HepG2 (cell line): ENCODE results near the gene NT5DC2. TPM values are rescaled to one million over a fixed set of nuclear protein-coding genes. Genes with fewer than 3 reads are reported as not detected.

ENCODE experiments used
- CCAR2 ChIP-seq: fragments of 200-400 bp; formaldehyde crosslinking; optimal IDR thresholded peaks from 2 replicates; pipeline ENCODE3; 2018; ENCODE audit warnings: low read depth, mild to moderate bottlenecking, low read length, moderate library complexity
- HOXA9 ChIP-seq: sonication (generic); formaldehyde crosslinking; IDR thresholded peaks from 2 replicates; pipeline ENCODE4 v1.8.1; 2022; ENCODE audit warnings: missing genetic modification reagents, mild to moderate bottlenecking, moderate library complexity, borderline replicate concordance
- IKZF1 ChIP-seq: fragments of 450-650 bp; IDR thresholded peaks from 2 replicates; pipeline ENCODE4 v1.7.1; 2016
- KMT2B ChIP-seq: IDR thresholded peaks from 2 replicates; pipeline ENCODE4 v1.6.1; 2016; ENCODE audit warnings: missing genetic modification reagents, missing compliant biosample characterization
- LCORL ChIP-seq, 2 experiments: fragments of 450-650 bp in 1 of 2; sonication (generic) in 1 of 2; formaldehyde crosslinking in 1 of 2; IDR thresholded peaks; 2 replicates each; pipeline versions ENCODE4 v1.5.0 to v1.6.1; 2017 to 2020; ENCODE audit warnings: antibody characterized with exemption in 1 of 2, missing genetic modification reagents in 1 of 2
- NFE2L2 ChIP-seq: fragments of 150-350 bp; IDR thresholded peaks from 2 replicates; pipeline ENCODE4 v1.6.1; 2014; ENCODE audit warnings: low read length
- SMARCE1 ChIP-seq: fragments of 450-650 bp; IDR thresholded peaks from 2 replicates; pipeline ENCODE4 v1.6.1; 2017; ENCODE audit warnings: borderline replicate concordance
- SP1 ChIP-seq, 2 experiments: fragments of 450-650 bp in 1 of 2; sonication (generic) in 1 of 2; formaldehyde crosslinking in 1 of 2; IDR thresholded peaks; 2 replicates each; pipeline versions ENCODE4 v1.4.0 to v1.6.1; 2016 to 2020; ENCODE audit warnings: missing genetic modification reagents in 1 of 2
- SP2 ChIP-seq: sonication (generic); formaldehyde crosslinking; IDR thresholded peaks from 2 replicates; pipeline ENCODE4 v1.5.1; 2020; ENCODE audit warnings: mild to moderate bottlenecking, missing genetic modification reagents
- ZBTB8A ChIP-seq: sonication (generic); formaldehyde crosslinking; IDR thresholded peaks from 2 replicates; pipeline ENCODE4 v1.4.0; 2020; ENCODE audit warnings: mild to moderate bottlenecking, low read depth, missing genetic modification reagents, borderline replicate concordance
- ZKSCAN8 ChIP-seq: IDR thresholded peaks from 2 replicates; pipeline ENCODE4 v1.6.1; 2016; ENCODE audit warnings: borderline replicate concordance, missing genetic modification reagents, missing compliant biosample characterization
- ZMAT3 ChIP-seq: sonication (generic); formaldehyde crosslinking; conservative IDR thresholded peaks from 2 replicates; pipeline ENCODE4 v1.7.0; 2021; ENCODE audit warnings: missing genetic modification reagents
- ZNF567 ChIP-seq: sonication (generic); formaldehyde crosslinking; IDR thresholded peaks from 2 replicates; pipeline ENCODE4 v1.8.1; 2023; ENCODE audit warnings: mild to moderate bottlenecking, missing genetic modification reagents, borderline replicate concordance
- ZNF672 ChIP-seq: sonication (generic); formaldehyde crosslinking; IDR thresholded peaks from 2 replicates; pipeline ENCODE4 v1.8.1; 2022; ENCODE audit warnings: missing genetic modification reagents
- ZNF777 ChIP-seq: sonication (generic); formaldehyde crosslinking; IDR thresholded peaks from 2 replicates; pipeline ENCODE4 v1.4.0; 2020; ENCODE audit warnings: missing genetic modification reagents
- polyA plus RNA-seq, 8 experiments: library from polyadenylated mRNA; depleted of rRNA in 3 of 8; stranded (reverse) in 7 of 8; unstranded in 1 of 8; fragments of >200 nt; fragmentation: Illumina TruSeq in 4 of 8; extraction: Trizol in 4 of 8; gene quantifications; 2 replicates each; pipeline versions ENCODE4 v1.2.1 to v1.2.3, GENCODE V29; 2011 to 2016; ENCODE audit warnings: low read depth in 4 of 8, missing spikeins in 1 of 8, mixed read lengths in 1 of 8; ENCODE audit not compliant: insufficient read depth in 1 of 8
- total RNA-seq, 5 experiments: library from RNA; depleted of rRNA; stranded (reverse); fragments of >200 nt; fragmentation: Illumina TruSeq; extraction: Trizol; gene quantifications; 2 replicates each; pipeline ENCODE4 v1.2.3, GENCODE V29; 2016; ENCODE audit warnings: low read depth in 1 of 5
- TF ChIP-seq, protein P1 (sequence below): sonication (generic); formaldehyde crosslinking; IDR thresholded peaks from 2 replicates; pipeline ENCODE4 v1.4.0; 2020; ENCODE audit warnings: missing genetic modification reagents
- TF ChIP-seq, protein P2 (sequence below): conservative IDR thresholded peaks from 2 replicates; pipeline ENCODE4 v1.6.1; 2018; ENCODE audit warnings: missing genetic modification reagents
- TF ChIP-seq, protein P3 (sequence below): sonication (generic); formaldehyde crosslinking; IDR thresholded peaks from 2 replicates; pipeline ENCODE4 v1.4.0; 2020; ENCODE audit warnings: missing genetic modification reagents
- TF ChIP-seq, protein P4 (sequence below), 2 experiments: fragments of 450-650 bp in 1 of 2; sonication (generic) in 1 of 2; formaldehyde crosslinking; IDR thresholded peaks; 2 replicates each; pipeline versions ENCODE4 v1.5.0 to v1.8.0; 2020 to 2022; ENCODE audit warnings: mild to moderate bottlenecking in 1 of 2, missing genetic modification reagents in 1 of 2

Gene NT5DC2
- total and polyA plus RNA-seq, 2 of the 13 experiments (the other 11 are each of a cell fraction or from before 2014, with no cell fraction given), result 131 to 240 TPM

DNA sequence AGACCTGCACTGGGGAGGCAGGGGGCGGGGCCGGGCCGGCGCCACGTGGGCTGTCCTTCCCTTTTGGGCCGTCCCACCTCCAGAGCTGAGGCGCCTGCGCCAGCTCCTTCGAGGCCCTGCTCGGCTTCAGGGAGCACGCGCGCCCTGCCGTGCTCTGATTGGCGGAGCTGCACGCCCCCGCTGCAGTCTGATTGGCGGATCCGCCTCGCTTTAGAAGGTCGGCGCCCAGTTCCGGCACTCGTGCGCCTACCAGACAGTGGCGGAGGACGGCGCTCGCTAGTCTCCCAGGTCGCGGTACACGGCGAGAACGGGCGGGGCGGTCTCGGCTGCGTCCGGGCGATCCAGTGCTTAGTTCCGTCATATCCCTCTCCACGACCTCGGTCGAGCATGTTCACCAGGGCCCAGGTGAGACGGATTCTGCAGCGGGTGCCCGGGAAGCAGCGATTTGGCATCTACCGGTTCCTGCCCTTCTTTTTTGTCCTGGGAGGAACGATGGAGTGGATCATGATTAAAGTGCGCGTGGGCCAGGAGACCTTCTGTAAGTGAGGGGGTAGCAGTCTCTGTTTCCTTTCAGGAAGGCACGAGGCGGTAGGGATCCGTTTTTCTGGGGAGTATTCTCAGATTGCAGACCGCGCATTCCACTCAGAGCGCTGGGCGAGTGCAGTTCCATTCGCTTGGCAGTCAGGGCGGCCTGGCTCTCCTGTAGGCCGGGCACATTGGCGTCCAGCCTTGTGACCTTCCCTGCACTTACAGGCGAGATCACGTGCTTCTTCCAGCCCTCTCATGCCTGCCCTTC is 2.9 kb upstream of the NT5DC2 start, which contains the start of gene UQCC5 (continued):
- TF ChIP-seq, protein P1, sequence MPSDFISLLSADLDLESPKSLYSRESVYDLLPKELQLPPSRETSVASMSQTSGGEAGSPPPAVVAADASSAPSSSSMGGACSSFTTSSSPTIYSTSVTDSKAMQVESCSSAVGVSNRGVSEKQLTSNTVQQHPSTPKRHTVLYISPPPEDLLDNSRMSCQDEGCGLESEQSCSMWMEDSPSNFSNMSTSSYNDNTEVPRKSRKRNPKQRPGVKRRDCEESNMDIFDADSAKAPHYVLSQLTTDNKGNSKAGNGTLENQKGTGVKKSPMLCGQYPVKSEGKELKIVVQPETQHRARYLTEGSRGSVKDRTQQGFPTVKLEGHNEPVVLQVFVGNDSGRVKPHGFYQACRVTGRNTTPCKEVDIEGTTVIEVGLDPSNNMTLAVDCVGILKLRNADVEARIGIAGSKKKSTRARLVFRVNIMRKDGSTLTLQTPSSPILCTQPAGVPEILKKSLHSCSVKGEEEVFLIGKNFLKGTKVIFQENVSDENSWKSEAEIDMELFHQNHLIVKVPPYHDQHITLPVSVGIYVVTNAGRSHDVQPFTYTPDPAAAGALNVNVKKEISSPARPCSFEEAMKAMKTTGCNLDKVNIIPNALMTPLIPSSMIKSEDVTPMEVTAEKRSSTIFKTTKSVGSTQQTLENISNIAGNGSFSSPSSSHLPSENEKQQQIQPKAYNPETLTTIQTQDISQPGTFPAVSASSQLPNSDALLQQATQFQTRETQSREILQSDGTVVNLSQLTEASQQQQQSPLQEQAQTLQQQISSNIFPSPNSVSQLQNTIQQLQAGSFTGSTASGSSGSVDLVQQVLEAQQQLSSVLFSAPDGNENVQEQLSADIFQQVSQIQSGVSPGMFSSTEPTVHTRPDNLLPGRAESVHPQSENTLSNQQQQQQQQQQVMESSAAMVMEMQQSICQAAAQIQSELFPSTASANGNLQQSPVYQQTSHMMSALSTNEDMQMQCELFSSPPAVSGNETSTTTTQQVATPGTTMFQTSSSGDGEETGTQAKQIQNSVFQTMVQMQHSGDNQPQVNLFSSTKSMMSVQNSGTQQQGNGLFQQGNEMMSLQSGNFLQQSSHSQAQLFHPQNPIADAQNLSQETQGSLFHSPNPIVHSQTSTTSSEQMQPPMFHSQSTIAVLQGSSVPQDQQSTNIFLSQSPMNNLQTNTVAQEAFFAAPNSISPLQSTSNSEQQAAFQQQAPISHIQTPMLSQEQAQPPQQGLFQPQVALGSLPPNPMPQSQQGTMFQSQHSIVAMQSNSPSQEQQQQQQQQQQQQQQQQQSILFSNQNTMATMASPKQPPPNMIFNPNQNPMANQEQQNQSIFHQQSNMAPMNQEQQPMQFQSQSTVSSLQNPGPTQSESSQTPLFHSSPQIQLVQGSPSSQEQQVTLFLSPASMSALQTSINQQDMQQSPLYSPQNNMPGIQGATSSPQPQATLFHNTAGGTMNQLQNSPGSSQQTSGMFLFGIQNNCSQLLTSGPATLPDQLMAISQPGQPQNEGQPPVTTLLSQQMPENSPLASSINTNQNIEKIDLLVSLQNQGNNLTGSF (CRISPR knock-in tag), result peak; percentile 46
- TF ChIP-seq, protein P2, sequence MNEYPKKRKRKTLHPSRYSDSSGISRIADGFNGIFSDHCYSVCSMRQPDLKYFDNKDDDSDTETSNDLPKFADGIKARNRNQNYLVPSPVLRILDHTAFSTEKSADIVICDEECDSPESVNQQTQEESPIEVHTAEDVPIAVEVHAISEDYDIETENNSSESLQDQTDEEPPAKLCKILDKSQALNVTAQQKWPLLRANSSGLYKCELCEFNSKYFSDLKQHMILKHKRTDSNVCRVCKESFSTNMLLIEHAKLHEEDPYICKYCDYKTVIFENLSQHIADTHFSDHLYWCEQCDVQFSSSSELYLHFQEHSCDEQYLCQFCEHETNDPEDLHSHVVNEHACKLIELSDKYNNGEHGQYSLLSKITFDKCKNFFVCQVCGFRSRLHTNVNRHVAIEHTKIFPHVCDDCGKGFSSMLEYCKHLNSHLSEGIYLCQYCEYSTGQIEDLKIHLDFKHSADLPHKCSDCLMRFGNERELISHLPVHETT (CRISPR knock-in tag), result no peak; the same call in 1 of the 2 replicates
- no peak for TF ChIP-seq NFE2L2
- no peak for TF ChIP-seq SMARCE1
- peak; percentile 78; the same call in 1 of the 2 replicates for TF ChIP-seq KMT2B (CRISPR knock-in tag)
- TF ChIP-seq ZMAT3 (CRISPR knock-in tag), result peak; percentile 90; the same call in 1 of the 2 replicates
- TF ChIP-seq LCORL (IDR thresholded peaks at IDR 0.05), result no peak
- peak; percentile 69 for TF ChIP-seq LCORL (CRISPR knock-in tag; IDR thresholded peaks at IDR 0.05)
- TF ChIP-seq ZNF672, result no peak; the same call in 1 of the 2 replicates
- TF ChIP-seq HOXA9 (CRISPR knock-in tag), result 0 out of 2 replicates have a peak, but pooled peaks have one; percentile 19
- TF ChIP-seq SP2 (CRISPR knock-in tag), result peak; percentile 85
- TF ChIP-seq ZBTB8A (CRISPR knock-in tag), result peak; percentile 94; the same call in 1 of the 2 replicates
- TF ChIP-seq, protein P3, sequence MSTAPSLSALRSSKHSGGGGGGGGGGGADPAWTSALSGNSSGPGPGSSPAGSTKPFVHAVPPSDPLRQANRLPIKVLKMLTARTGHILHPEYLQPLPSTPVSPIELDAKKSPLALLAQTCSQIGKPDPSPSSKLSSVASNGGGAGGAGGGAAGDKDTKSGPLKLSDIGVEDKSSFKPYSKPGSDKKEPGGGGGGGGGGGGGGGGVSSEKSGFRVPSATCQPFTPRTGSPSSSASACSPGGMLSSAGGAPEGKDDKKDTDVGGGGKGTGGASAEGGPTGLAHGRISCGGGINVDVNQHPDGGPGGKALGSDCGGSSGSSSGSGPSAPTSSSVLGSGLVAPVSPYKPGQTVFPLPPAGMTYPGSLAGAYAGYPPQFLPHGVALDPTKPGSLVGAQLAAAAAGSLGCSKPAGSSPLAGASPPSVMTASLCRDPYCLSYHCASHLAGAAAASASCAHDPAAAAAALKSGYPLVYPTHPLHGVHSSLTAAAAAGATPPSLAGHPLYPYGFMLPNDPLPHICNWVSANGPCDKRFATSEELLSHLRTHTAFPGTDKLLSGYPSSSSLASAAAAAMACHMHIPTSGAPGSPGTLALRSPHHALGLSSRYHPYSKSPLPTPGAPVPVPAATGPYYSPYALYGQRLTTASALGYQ (CRISPR knock-in tag), result peak; percentile 71
- TF ChIP-seq, protein P4, sequence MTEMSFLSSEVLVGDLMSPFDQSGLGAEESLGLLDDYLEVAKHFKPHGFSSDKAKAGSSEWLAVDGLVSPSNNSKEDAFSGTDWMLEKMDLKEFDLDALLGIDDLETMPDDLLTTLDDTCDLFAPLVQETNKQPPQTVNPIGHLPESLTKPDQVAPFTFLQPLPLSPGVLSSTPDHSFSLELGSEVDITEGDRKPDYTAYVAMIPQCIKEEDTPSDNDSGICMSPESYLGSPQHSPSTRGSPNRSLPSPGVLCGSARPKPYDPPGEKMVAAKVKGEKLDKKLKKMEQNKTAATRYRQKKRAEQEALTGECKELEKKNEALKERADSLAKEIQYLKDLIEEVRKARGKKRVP (CRISPR knock-in tag; IDR thresholded peaks at IDR 0.05), result peak in 1 of 2 experiments; percentile 34; a peak in 1 of 4 replicates
- TF ChIP-seq IKZF1, result no peak
- peak; percentile 43; the same call in 1 of the 2 replicates for TF ChIP-seq ZKSCAN8 (CRISPR knock-in tag)
- TF ChIP-seq ZNF567 (CRISPR knock-in tag), result peak; percentile 71; the same call in 1 of the 2 replicates
- TF ChIP-seq CCAR2, result no peak
- TF ChIP-seq ZNF777 (CRISPR knock-in tag), result peak; percentile 57; the same call in 1 of the 2 replicates
- no peak for TF ChIP-seq SP1 (IDR thresholded peaks at IDR 0.05)
- peak; percentile 68 for TF ChIP-seq SP1 (CRISPR knock-in tag; IDR thresholded peaks at IDR 0.05)
